NT2/D1 (cell line): ENCODE results near the gene POU2AF1.

Source experiments
- SUZ12 ChIP-seq: IDR thresholded peaks from 2 replicates; pipeline ENCODE4 v1.6.1; 2011; ENCODE audit not compliant: insufficient read length, insufficient read depth; ENCODE audit errors: extremely low read depth
- YY1 ChIP-seq: IDR thresholded peaks from 2 replicates; pipeline ENCODE4 v1.6.1; 2011; ENCODE audit not compliant: insufficient read length, insufficient read depth
- ZNF274 ChIP-seq: IDR thresholded peaks from 2 replicates; pipeline ENCODE4 v1.6.1; 2011; ENCODE audit warnings: mild to moderate bottlenecking, low read depth, low read length

- TF ChIP-seq ZNF274 = no peak
- TF ChIP-seq YY1 = no peak
- TF ChIP-seq SUZ12 = no peak
Measured at GRCh38 chr11:111355956-111356659, 23.0 kb downstream of the POU2AF1 start.
